HepG2 (cell line): ENCODE results near the gene SLC22A31. TPM values are rescaled to one million over a fixed set of nuclear protein-coding genes. Genes with fewer than 3 reads are reported as not detected.

Experiments
- CEBPG ChIP-seq: IDR thresholded peaks from 2 replicates; pipeline ENCODE4 v1.6.1; 2016
- FOXK1 ChIP-seq: sonication (generic); formaldehyde crosslinking; IDR thresholded peaks from 2 replicates; pipeline ENCODE4 v1.4.0; 2020; ENCODE audit warnings: low read depth, missing genetic modification reagents, borderline replicate concordance
- GABPA ChIP-seq, 2 experiments: IDR thresholded peaks; 2 replicates each; pipeline ENCODE4 v1.6.1; 2011 to 2016; ENCODE audit warnings: low read depth in 2 of 2, low read length in 1 of 2, missing biosample characterization in 1 of 2, missing genetic modification characterization in 1 of 2
- MTA3 ChIP-seq: sonication (generic); formaldehyde crosslinking; IDR thresholded peaks from 2 replicates; pipeline ENCODE4 v1.4.0; 2020; ENCODE audit warnings: missing genetic modification reagents
- MTF1 ChIP-seq: sonication (generic); formaldehyde crosslinking; IDR thresholded peaks from 2 replicates; pipeline ENCODE4 v1.5.0; 2020; ENCODE audit warnings: missing genetic modification reagents
- MTF2 ChIP-seq: sonication (generic); formaldehyde crosslinking; IDR thresholded peaks from 2 replicates; pipeline ENCODE4 v1.5.0; 2020; ENCODE audit warnings: missing genetic modification reagents, borderline replicate concordance
- NCOR1 ChIP-seq: fragments of 200-600 bp; sonication (generic); IDR thresholded peaks from 2 replicates; pipeline ENCODE4 v1.7.0; 2017; ENCODE audit warnings: antibody characterized with exemption, low read length, borderline replicate concordance
- NFKB2 ChIP-seq: sonication (generic); formaldehyde crosslinking; IDR thresholded peaks from 2 replicates; pipeline ENCODE4 v1.4.0; 2020; ENCODE audit warnings: missing genetic modification reagents, borderline replicate concordance
- PHF21A ChIP-seq: sonication (generic); formaldehyde crosslinking; IDR thresholded peaks from 2 replicates; pipeline ENCODE4 v1.5.0; 2020; ENCODE audit warnings: mild to moderate bottlenecking, missing genetic modification reagents
- SP2 ChIP-seq: sonication (generic); formaldehyde crosslinking; IDR thresholded peaks from 2 replicates; pipeline ENCODE4 v1.5.1; 2020; ENCODE audit warnings: mild to moderate bottlenecking, missing genetic modification reagents
- SP5 ChIP-seq: IDR thresholded peaks from 2 replicates; pipeline ENCODE4 v1.6.1; 2016; ENCODE audit warnings: low read depth, borderline replicate concordance
- ZBTB38 ChIP-seq: sonication (generic); formaldehyde crosslinking; IDR thresholded peaks from 2 replicates; pipeline ENCODE4 v1.5.1; 2020; ENCODE audit warnings: mild to moderate bottlenecking, missing genetic modification reagents
- ZFP37 ChIP-seq: sonication (generic); formaldehyde crosslinking; IDR thresholded peaks from 2 replicates; pipeline ENCODE4 v1.4.0; 2020; ENCODE audit warnings: missing genetic modification reagents, borderline replicate concordance
- ZNF12 ChIP-seq: sonication (generic); formaldehyde crosslinking; IDR thresholded peaks from 2 replicates; pipeline ENCODE4 v1.5.0; 2020; ENCODE audit warnings: missing genetic modification reagents
- ZNF143 ChIP-seq: sonication (generic); formaldehyde crosslinking; IDR thresholded peaks from 2 replicates; pipeline ENCODE4 v1.4.0; 2020; ENCODE audit warnings: missing genetic modification reagents
- ZNF230 ChIP-seq: sonication (generic); formaldehyde crosslinking; IDR thresholded peaks from 2 replicates; pipeline ENCODE4 v1.4.0; 2020; ENCODE audit warnings: mild to moderate bottlenecking, missing genetic modification reagents
- ZNF234 ChIP-seq: sonication (generic); formaldehyde crosslinking; conservative IDR thresholded peaks from 2 replicates; pipeline ENCODE4 v1.5.1; 2020; ENCODE audit warnings: mild to moderate bottlenecking, missing genetic modification reagents
- ZNF296 ChIP-seq: sonication (generic); formaldehyde crosslinking; conservative IDR thresholded peaks from 2 replicates; pipeline ENCODE4 v1.5.0; 2020; ENCODE audit warnings: mild to moderate bottlenecking, missing genetic modification reagents
- ZNF44 ChIP-seq: sonication (generic); formaldehyde crosslinking; IDR thresholded peaks from 2 replicates; pipeline ENCODE4 v1.5.1; 2020; ENCODE audit warnings: mild to moderate bottlenecking, missing genetic modification reagents
- ZNF7 ChIP-seq: IDR thresholded peaks from 2 replicates; pipeline ENCODE4 v1.6.1; 2016; ENCODE audit warnings: missing biosample characterization, missing genetic modification reagents
- ZNF83 ChIP-seq: sonication (generic); formaldehyde crosslinking; IDR thresholded peaks from 2 replicates; pipeline ENCODE4 v1.4.0; 2020; ENCODE audit warnings: missing genetic modification reagents, mild to moderate bottlenecking, borderline replicate concordance
- ZSCAN21 ChIP-seq: sonication (generic); formaldehyde crosslinking; IDR thresholded peaks from 2 replicates; pipeline ENCODE4 v1.8.0; 2022; ENCODE audit warnings: mild to moderate bottlenecking, missing genetic modification reagents, moderate library complexity, borderline replicate concordance
- polyA plus RNA-seq, 8 experiments: library from polyadenylated mRNA; depleted of rRNA in 3 of 8; stranded (reverse) in 7 of 8; unstranded in 1 of 8; fragments of >200 nt; fragmentation: Illumina TruSeq in 4 of 8; extraction: Trizol in 4 of 8; gene quantifications; 2 replicates each; pipeline versions ENCODE4 v1.2.1 to v1.2.3, GENCODE V29; 2011 to 2016; ENCODE audit warnings: low read depth in 4 of 8, missing spikeins in 1 of 8, mixed read lengths in 1 of 8; ENCODE audit not compliant: insufficient read depth in 1 of 8
- total RNA-seq, 5 experiments: library from RNA; depleted of rRNA; stranded (reverse); fragments of >200 nt; fragmentation: Illumina TruSeq; extraction: Trizol; gene quantifications; 2 replicates each; pipeline ENCODE4 v1.2.3, GENCODE V29; 2016; ENCODE audit warnings: low read depth in 1 of 5
- TF ChIP-seq, protein P1 (sequence below): sonication (generic); formaldehyde crosslinking; IDR thresholded peaks from 2 replicates; pipeline ENCODE4 v1.4.0; 2020; ENCODE audit warnings: missing genetic modification reagents
- TF ChIP-seq, protein P2 (sequence below): sonication (generic); formaldehyde crosslinking; IDR thresholded peaks from 2 replicates; pipeline ENCODE4 v1.4.0; 2020; ENCODE audit warnings: mild to moderate bottlenecking, low read depth, missing genetic modification reagents
- TF ChIP-seq, protein P3 (sequence below): sonication (generic); formaldehyde crosslinking; IDR thresholded peaks from 2 replicates; pipeline ENCODE4 v1.8.1; 2023; ENCODE audit warnings: mild to moderate bottlenecking, missing genetic modification reagents
- TF ChIP-seq, protein P4 (sequence below): sonication (generic); formaldehyde crosslinking; IDR thresholded peaks from 2 replicates; pipeline ENCODE4 v1.4.0; 2020; ENCODE audit warnings: missing genetic modification reagents

SLC22A31 gene
- total and polyA plus RNA-seq, 2 of the 13 experiments (the other 11 are each of a cell fraction or from before 2014, with no cell fraction given) = 67.3 to 83.3 TPM

DNA sequence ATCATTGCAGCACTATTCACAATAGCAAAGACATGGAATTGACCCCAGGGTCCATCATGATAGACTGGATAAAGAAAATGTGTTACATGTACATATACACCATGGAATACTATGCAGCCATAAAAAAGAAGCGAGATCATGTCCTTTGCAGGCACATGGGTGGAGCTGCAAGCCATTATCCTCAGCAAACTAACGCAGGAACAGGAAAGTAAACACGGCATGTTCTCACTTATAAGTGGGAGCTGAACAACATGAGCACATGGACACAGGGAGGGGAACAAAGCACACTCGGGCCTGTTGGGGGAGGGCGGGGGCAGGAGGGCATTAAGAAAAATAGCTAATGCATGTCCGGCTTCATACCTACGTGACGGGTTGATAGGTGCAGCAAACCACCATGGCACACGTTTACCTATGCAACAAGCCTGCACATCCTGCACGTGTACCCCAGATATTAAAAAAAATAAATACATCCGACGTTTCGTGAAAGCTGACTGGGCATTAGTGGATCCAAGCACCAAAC, 46.1 kb upstream of the SLC22A31 start (continued):
- TF ChIP-seq, protein P1, sequence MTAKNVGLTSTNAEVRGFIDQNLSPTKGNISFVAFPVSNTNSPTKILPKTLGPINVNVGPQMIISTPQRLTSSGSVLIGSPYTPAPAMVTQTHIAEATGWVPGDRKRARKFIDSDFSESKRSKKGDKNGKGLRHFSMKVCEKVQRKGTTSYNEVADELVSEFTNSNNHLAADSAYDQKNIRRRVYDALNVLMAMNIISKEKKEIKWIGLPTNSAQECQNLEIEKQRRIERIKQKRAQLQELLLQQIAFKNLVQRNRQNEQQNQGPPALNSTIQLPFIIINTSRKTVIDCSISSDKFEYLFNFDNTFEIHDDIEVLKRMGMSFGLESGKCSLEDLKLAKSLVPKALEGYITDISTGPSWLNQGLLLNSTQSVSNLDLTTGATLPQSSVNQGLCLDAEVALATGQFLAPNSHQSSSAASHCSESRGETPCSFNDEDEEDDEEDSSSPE (CRISPR knock-in tag) = peak; percentile 15; the same call in 1 of the 2 replicates
- TF ChIP-seq SP5 (CRISPR knock-in tag) = peak; percentile 47; the same call in 1 of the 2 replicates
- TF ChIP-seq ZNF44 = no peak
- TF ChIP-seq ZNF143 (CRISPR knock-in tag) = no peak
- TF ChIP-seq FOXK1 (CRISPR knock-in tag) = peak; percentile 77; the same call in 1 of the 2 replicates
- no peak for TF ChIP-seq ZSCAN21
- TF ChIP-seq GABPA (IDR thresholded peaks at IDR 0.05; ENCODE audit: low read depth, low read length) = no peak
- TF ChIP-seq GABPA (CRISPR knock-in tag; IDR thresholded peaks at IDR 0.05; ENCODE audit: low read depth) = peak; percentile 72
- 0 out of 2 replicates have a peak, but pooled peaks have one; percentile 13 for TF ChIP-seq MTF2 (CRISPR knock-in tag)
- 0 out of 2 replicates have a peak, but pooled peaks have one; percentile 18 for TF ChIP-seq ZNF296 (CRISPR knock-in tag)
- 0 out of 2 replicates have a peak, but pooled peaks have one; percentile 38 for TF ChIP-seq ZNF12 (CRISPR knock-in tag)
- TF ChIP-seq, protein P2, sequence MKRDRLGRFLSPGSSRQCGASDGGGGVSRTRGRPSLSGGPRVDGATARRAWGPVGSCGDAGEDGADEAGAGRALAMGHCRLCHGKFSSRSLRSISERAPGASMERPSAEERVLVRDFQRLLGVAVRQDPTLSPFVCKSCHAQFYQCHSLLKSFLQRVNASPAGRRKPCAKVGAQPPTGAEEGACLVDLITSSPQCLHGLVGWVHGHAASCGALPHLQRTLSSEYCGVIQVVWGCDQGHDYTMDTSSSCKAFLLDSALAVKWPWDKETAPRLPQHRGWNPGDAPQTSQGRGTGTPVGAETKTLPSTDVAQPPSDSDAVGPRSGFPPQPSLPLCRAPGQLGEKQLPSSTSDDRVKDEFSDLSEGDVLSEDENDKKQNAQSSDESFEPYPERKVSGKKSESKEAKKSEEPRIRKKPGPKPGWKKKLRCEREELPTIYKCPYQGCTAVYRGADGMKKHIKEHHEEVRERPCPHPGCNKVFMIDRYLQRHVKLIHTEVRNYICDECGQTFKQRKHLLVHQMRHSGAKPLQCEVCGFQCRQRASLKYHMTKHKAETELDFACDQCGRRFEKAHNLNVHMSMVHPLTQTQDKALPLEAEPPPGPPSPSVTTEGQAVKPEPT = no peak
- no peak for TF ChIP-seq ZNF234
- TF ChIP-seq ZBTB38 = no peak
- 0 out of 2 replicates have a peak, but pooled peaks have one; percentile 28 for TF ChIP-seq PHF21A (CRISPR knock-in tag)
- TF ChIP-seq, protein P3, sequence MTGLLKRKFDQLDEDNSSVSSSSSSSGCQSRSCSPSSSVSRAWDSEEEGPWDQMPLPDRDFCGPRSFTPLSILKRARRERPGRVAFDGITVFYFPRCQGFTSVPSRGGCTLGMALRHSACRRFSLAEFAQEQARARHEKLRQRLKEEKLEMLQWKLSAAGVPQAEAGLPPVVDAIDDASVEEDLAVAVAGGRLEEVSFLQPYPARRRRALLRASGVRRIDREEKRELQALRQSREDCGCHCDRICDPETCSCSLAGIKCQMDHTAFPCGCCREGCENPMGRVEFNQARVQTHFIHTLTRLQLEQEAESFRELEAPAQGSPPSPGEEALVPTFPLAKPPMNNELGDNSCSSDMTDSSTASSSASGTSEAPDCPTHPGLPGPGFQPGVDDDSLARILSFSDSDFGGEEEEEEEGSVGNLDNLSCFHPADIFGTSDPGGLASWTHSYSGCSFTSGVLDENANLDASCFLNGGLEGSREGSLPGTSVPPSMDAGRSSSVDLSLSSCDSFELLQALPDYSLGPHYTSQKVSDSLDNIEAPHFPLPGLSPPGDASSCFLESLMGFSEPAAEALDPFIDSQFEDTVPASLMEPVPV (CRISPR knock-in tag) = no peak
- no peak for TF ChIP-seq NCOR1
- TF ChIP-seq ZNF7 (CRISPR knock-in tag) = peak; percentile 99
- TF ChIP-seq NFKB2 = no peak; the same call in 1 of the 2 replicates
- TF ChIP-seq CEBPG (CRISPR knock-in tag) = 0 out of 2 replicates have a peak, but pooled peaks have one; percentile 31
- no peak; the same call in 1 of the 2 replicates for TF ChIP-seq ZNF230 (CRISPR knock-in tag)
- TF ChIP-seq ZNF83 (CRISPR knock-in tag) = no peak
- no peak for TF ChIP-seq SP2
- TF ChIP-seq, protein P4, sequence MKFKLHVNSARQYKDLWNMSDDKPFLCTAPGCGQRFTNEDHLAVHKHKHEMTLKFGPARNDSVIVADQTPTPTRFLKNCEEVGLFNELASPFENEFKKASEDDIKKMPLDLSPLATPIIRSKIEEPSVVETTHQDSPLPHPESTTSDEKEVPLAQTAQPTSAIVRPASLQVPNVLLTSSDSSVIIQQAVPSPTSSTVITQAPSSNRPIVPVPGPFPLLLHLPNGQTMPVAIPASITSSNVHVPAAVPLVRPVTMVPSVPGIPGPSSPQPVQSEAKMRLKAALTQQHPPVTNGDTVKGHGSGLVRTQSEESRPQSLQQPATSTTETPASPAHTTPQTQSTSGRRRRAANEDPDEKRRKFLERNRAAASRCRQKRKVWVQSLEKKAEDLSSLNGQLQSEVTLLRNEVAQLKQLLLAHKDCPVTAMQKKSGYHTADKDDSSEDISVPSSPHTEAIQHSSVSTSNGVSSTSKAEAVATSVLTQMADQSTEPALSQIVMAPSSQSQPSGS (CRISPR knock-in tag) = peak; percentile 33; the same call in 1 of the 2 replicates
- no peak for TF ChIP-seq MTA3
- TF ChIP-seq ZFP37 (CRISPR knock-in tag) = 0 out of 2 replicates have a peak, but pooled peaks have one; percentile 42
- no peak for TF ChIP-seq MTF1
